Kasumi-1 (cell line): ENCODE measurements around the gene AP2M1.

ENCODE experiments used
- DNase-seq, 2 experiments: peaks; one replicate each; lab custom pipeline; 2025; lab: John Stamatoyannopoulos, UW

The AP2M1 gene

DNA sequence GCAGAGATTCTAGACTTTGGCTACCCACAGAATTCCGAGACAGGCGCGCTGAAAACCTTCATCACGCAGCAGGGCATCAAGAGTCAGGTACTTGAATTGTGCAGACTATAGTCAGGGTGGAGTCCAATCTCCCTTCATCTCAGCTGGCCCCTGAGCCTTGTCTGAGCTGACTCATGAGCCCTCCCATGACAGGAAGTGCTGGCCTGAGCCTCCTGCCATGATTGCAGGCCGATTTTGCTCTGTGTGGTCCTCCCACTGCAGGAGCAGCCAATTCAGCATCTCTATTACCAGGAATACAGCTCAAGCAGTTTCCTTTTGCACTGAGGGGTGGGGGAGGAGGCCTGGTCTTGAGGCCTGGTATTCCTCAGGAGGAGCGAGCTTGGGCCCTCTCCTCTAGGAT lies 5.5 kb downstream of the AP2M1 start:
- no peak for DNase-seq

DNA sequence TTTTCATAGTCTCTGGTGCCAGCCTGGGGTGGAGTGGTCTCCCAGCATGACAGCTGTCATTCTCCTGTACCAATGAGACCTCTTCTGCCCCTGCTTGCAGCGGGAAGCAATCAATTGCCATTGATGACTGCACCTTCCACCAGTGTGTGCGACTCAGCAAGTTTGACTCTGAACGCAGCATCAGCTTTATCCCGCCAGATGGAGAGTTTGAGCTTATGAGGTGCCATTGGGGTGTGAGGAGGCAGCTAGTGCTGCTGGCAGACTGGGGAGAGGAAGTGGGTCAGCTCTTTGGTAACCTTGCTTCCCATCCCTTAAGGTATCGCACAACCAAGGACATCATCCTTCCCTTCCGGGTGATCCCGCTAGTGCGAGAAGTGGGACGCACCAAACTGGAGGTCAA lies 6.9 kb downstream of the AP2M1 start:
- DNase-seq: no peak

DNA sequence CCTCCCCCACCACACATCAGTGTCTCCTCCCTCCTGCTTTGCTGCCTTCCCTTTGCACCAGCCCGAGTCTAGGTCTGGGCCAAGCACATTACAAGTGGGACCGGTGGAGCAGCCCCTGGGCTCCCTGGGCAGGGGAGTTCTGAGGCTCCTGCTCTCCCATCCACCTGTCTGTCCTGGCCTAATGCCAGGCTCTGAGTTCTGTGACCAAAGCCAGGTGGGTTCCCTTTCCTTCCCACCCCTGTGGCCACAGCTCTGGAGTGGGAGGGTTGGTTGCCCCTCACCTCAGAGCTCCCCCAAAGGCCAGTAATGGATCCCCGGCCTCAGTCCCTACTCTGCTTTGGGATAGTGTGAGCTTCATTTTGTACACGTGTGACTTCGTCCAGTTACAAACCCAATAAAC lies 9.0 kb downstream of the AP2M1 start:
- DNase-seq: no peak

DNA sequence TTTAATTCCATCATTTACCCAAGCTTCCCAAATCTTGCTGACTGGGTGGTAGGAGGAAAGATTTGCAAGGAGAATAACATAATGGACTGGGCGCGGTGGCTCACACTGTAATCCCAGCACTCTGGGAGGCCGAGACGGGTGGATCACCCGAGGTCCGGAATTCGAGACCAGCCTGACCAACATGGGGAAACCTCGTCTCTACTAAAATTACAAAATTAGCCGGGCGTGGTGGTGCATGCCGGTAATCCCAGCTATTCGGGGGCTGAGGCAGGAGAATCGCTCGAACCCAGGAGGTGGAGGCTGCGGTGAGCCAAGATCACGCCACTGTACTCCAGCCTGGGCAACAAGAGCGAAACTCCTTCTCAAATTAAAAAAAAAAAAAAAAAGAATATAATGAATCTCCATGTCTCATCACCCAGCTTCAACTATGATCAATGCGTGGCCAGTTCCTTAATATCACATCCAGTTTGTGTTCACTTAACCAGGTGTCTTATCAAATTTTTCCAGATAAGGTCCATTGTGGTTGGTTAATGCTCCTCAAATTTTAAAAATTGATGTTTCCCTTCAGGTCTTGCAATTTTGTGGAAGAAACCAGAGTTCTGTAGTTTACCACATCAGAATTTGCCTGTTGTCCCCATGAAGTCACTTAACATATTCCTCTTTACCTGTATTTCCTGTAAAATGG lies 10.0 kb downstream of the AP2M1 start:
- DNase-seq: no peak

DNA sequence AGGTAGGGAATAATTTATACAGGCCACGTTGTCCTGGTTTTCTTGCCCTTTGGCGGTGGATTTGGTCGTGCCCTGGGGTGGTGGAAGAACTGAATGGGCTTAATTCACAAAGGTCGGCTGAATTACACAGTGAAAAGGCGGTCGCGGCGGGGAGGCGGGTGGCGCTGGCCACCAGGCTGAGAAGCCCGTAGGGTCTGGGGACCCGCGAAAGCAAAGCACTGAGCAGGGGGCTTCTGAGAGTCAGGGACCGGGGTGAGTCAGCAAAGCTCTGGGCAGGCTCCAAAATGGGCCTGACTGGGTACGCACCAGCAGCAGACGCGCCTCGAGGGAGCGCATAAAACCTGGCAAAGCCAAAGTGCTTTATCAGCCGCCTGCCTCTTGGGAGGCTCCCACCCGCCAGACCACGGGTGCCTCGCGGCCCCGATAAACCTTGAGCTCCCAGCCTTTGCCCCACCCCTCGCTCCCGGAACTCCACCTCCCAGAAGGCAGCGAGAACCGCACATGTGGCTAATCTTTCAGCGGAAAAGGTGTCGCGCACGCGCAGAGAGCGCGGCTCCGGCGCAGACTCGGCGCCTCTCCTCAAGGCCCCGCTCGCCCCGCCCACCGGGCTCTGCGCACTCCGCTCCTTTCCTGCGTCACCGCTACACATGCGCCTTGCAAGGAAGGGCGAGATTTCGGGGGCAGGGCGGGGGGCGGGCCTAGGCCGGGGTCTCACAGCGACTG lies 11.0 kb downstream of the AP2M1 start:
- DNase-seq: peak; percentile 97 to 99

DNA sequence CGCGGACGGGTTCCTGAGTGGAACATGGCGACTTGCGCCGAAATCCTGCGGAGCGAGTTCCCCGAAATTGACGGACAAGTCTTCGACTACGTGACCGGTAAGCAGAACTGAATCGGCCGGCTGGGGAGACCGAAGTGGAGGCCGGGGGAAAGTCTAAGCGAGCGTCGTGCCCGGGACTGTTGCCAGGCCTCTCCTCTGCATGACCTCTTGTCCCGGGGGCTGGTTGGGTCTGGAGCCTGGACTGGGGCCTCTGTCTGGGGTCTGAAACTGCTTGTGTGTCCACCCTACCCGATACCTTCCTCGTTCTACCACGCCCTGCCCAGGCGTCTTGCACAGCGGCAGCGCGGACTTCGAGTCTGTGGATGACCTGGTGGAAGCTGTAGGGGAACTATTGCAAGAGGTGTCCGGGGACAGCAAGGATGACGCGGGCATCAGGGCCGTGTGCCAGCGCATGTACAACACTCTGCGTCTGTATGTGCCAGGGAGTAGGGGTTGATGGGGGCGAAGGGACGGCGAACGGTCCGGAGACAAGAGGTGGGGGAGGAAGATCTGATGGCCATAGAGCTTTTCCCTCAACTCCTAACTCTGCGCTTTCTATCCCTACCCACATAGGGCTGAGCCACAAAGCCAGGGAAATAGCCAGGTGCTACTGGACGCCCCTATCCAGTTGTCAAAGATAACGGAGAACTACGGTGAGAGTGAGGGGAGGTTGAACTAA lies 11.7 kb downstream of the AP2M1 start, which contains the start of gene ABCF3:
Gene ABCF3 (plus strand): TSS at position 16 of the 718 bp plus-strand sequence. CDS start 9 bp downstream, at position 25.
- DNase-seq: no peak

DNA sequence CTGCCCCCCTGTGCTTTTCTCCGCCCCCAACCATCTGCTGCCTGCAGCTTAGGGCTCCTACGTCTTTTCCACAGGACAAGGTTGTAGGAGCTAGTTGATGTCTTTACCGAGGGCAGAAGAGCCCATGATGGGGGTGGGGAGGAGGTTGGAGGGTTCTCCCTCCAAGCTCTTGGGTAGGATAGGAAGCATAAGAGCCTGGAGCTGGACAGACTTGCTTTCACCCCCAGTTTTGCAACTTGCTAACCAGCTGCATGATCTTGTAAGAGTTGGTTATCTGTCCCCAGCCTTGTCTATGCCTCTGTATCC lies 12.2 kb downstream of the AP2M1 start:
- peak in 1 of 2 experiments; percentile 10 for DNase-seq

DNA sequence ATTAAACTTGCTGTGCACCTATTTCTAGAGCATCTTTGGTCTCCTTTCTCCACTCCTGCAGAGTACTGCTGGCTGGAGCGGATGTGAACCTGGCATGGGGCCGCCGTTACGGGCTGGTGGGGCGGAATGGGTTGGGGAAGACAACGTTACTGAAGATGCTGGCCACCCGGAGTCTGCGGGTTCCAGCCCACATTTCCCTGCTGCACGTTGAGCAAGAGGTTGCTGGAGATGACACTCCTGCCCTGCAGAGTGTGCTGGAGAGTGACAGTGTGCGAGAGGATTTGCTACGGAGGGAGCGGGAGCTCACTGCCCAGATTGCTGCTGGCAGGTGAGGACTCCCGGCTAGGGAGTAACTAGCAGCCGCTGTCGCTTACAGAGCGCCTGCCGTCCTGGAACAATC lies 13.4 kb downstream of the AP2M1 start:
- no peak for DNase-seq

DNA sequence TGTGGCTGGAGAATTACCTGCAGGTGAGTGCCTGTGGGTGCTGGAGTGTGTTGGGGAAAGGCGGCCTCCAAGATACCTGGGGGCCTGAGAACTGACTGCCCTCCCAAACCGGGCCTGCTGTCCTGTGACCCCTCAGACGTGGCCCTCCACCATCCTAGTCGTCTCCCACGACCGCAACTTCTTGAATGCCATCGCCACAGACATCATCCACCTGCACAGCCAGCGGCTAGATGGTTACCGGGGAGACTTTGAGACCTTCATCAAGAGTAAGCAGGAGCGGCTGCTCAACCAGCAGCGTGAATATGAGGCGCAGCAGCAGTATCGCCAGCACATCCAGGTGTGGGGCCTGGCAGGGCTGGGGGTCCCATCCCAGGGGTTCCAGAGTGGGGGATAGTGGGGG lies 14.8 kb downstream of the AP2M1 start:
- DNase-seq: no peak

DNA sequence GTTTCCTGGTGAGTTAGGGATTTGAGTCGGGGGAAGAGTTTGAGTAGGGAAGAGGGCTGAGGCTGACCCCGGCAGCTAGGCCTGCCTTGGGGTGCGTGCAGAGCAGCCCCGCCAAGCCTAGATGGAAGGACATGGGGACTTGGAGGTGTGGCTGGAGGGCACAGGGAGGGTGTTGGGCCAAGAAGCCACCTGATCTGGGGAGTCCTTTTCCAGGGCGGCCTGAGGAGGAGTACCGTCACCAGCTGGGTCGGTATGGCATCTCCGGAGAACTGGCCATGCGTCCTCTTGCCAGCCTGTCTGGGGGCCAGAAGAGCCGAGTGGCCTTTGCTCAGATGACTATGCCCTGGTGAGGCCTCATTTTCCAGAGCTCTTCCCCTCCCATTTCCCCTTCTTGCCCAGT lies 18.2 kb downstream of the AP2M1 start:
- DNase-seq: no peak

DNA sequence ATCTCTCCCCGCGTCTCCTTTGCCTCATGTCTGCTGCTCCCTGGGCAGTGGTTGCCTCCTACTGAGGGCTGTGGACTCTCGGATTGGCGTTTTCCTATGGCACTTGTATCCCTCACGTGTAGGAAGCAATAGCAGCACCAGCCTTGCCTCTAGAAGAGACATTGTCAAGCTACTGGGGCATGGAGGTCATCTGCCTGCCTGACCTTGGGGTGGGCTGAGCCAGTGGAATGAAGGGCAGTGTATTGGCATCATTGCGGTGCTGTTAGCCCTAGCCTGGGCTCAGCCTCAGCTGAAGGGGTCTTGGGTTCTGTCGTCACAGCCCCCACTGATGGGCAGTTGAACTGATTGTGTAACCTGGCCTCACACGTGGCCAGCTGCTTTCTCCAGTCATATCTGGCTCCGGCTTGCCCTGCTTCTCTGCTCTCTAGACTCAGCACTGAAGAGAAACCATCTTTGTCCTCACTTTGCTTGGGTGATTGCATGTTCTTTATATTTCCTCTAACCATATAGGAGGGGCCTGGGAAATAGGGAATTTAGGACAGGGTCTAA lies 19.4 kb downstream of the AP2M1 start:
- no peak for DNase-seq

DNA sequence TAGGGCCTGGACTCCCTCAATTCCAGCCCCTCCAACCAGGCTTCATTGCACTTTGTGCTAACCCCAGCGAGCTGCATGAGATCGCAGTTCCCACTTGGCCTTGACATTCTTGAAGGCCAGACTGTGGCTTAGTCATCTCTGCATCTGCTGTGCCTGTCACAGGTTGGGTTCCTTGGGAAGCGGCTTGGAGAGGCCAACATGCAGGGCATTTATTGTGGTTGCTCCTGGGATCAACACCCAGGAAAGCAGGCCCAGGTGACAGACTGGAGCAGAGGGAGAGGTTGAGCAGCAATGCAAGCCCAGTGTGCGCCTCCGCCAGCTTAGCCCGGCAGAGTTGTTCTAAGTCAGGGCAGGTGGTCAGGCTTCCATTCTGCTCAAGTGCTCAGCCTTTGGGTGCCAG lies 21.9 kb downstream of the AP2M1 start:
- no peak for DNase-seq

DNA sequence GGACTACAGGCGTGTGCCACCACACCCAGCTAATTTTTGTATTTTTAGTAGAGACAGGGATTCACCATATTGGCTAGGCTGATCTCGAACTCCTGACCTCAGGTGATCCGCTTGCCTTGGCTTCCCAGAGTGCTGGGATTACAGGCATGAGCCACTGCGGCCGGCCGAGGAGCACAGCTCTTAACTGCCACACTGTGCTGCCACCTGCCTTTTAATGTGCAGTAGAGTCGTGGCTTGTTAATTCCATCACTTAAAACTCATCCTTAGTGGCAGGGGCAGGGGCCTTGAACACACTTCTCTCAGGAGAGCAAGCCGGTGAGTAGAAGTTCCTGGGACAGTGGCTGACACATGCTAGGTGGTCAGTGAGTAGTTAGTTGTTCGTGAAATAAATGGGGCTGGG lies 23.9 kb downstream of the AP2M1 start:
- no peak for DNase-seq

DNA sequence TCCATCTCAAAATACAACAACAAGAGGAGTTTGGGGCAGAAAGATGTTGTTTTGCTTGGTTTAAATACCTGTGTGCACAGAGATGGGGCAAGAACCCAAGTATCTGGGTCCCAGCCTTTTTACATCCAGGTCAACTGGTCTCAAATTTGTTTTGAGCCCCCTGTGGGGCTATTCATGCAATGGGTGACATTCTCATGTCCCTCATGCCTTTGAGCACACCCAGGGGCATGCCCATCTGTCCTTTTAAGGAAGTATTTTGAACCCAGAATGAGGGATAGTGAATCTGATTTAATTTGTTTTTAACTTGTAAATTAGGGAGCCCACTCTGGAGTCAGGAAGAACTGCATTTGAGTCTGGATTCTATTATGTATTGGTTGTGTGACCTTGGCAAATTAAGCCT lies 26.2 kb downstream of the AP2M1 start:
- no peak for DNase-seq

DNA sequence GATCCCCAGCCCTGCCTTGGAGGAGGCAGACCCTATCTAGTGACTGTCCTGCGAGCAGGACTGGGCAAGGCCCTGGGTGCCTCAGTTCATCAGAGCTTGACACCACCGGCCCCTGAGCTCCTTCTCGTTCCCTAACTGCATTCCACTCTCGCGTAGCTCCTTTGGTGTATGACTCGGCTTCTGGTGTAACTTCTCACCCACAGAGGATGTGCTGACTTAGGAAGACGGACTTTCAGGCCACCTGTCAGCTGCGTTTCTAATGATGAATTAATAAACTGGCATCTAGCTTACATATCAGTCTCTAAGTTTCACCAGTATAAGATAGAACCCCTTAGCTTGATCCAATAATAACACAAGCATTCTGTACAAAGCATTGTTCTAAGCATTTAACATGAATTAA lies 28.9 kb downstream of the AP2M1 start:
- no peak for DNase-seq

DNA sequence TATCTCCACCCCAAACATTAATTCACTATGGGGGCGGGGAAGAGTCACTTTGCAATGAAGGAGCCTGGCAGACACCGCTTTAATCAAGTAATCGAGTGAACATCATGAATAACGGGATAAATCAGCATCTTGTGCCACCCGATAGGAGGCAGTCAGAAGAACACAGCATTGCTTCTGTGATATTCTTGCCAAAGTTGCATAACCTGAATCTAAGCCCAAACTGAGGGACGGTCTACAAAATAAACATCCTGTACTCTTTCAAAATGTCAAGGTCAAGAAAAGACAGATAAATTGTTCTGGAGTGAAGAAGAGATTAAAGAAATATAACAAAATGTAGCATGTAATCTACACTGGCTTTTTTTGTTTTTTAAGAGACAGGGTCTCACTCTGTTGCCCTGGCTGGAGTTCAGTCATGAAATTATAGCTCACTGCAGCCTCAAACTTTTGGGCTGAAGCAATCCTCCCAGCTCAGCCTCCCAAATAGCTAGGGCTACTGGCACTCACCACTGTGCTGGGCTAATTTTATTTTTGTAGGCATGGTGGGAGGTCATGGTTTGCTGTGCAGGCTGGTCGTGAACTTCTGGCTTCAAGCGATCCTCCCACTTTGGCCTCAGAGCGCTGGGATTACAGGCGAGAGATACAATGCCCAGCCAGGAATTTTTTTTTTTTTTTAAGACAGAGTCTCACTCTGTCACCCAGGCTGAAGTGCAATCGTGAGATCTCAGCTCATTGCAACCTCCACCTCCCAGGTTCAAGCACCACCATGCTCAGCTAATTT lies 34.7 kb downstream of the AP2M1 start:
- no peak for DNase-seq

DNA sequence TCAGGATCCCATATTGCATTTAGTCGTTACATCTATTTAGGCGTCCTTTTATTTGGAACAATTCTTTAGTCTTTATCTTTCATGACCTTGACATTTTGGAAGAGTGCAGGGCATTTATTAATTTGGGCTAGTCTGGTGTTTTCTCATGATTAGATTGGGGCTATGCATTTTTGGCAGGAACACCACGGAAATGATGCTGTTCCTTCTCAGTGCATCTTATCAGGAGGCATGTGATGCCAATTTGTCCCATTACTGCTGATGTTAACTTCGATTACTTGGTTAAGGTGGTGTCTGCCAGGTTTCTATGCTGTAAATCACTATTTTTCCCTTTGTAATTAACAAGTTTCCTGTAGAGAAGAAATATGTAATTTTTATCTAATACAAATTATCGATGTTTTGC lies 36.6 kb downstream of the AP2M1 start:
- no peak for DNase-seq

DNA sequence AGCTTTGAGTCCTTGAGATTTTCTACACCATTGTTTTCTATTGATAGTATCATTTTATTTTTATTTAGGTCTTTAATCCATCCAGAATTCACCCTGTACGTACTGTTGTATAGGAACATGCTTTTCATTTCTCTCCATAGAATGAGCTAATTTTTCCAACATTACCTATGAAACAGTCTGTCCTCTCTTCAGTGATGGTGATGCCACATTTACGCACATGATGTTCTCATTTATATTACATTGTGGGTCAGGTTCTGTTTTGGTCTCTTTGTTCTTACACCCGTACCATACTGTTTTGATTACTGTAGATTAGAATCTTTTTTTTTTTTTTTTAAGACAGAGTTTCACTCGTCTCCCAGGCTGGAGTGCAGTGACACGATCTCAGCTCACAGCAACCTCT lies 37.1 kb downstream of the AP2M1 start:
- no peak for DNase-seq

DNA sequence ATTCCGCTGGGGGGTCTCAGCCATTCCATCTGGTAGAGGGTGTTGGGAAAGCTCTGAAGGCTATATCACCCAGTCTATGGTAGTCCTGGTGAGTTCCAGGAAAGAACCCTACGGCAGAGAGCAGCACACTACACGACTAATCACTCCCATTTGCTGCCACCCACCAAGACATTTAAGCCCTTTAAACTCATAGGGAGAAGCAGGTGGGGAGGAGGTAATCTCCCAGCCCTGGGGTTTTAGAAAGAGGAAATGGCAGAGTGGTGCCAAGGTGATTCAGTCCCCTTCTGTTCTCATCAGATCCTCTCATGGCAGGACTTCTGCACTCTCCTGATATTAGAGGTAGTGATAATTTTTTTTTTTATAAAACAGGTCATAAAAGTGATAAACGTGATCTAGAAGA lies 44.2 kb downstream of the AP2M1 start:
- DNase-seq: no peak

DNA sequence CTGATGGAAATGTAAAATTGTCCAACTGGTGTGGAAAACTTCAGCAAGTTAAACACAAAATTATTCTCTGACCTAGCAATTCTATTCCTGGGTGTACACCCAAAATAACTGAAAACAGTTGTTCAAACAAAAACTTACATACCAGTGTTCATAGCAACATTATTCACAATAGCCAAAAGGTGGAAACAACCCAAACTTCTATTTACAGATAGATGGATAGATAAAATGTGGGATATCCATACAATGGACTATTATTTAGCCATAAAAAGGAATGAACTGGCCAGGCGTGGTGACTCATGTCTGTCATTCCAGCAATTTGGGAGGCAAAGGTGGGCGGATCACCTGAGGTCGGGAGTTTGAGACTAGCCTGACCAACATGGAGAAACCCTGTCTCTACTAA lies 47.9 kb downstream of the AP2M1 start:
- no peak for DNase-seq

DNA sequence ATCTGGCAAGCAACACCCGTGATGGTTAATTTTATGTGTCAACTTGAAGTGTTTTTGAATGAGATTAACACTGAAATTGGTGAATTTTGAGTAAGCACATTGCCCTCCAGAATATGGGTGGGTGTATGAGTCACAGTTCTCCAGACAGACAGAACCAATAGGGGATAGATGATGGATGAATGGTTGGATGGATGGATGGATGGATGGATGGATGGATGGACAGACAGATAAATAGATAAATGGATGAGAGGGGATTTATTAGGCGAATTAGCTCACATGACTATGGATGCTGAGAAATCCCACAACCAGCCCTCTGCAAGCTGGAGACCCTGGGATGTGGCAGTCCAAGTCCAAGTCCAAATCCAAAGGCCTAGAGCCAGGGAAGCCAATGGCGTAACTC lies 49.3 kb downstream of the AP2M1 start:
- DNase-seq: no peak

DNA sequence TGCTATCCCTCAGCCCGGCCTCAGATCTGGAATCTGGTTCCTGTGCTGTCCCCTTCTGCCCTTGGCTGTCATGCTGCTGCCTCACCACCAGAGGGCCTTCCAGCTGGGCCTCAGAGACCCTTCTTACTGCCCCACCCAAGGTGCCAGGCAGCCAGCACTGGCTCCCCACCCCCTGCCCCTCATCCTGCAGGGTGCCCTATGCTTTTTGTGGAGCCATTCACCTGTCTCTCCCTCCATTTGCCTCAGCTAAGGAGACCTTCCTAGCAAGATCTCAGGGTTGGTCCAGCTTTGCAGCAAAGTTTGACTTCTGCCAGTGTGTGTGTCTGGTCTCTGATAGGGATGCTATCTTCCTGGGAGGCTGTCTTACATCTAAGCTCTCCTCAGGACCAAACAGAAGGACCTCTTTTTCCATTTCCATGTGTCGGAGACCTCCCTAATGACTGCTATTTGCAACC lies 52.9 kb downstream of the AP2M1 start:
- DNase-seq: peak; percentile 25 to 66
